ENCODE results near the gene ID3.

- no peak for TF ChIP-seq CTCF (IDR thresholded peaks at IDR 0.05; ENCODE audit: insufficient read depth, low read length)
- TF ChIP-seq POLR2AphosphoS5 (IDR thresholded peaks at IDR 0.05; ENCODE audit: low read depth) = no peak
- TF ChIP-seq REST (IDR thresholded peaks at IDR 0.05; ENCODE audit: insufficient replicate concordance, low read depth) = no peak
- no peak for TF ChIP-seq GABPA (IDR thresholded peaks at IDR 0.05; ENCODE audit: low read depth)
Observed at GRCh38 chr1:23596382-23597358, 37.4 kb upstream of the ID3 start.
